ENCODE results near the gene CHST9. TPM values are rescaled to one million over a fixed set of nuclear protein-coding genes. Genes with fewer than 3 reads are reported as not detected.

CHST9 gene
- total and polyA plus RNA-seq, 2 donors (not counting 3 experiments of a cell fraction or from before 2014, with no cell fraction given): not detected

GRCh38 chr18:26908906-26909305 lies 276.2 kb downstream of the CHST9 start:
- Histone ChIP-seq H4K20me1 (replicated peaks; ENCODE audit: control insufficient read depth, extremely low read depth, insufficient read depth, low read length) (no peaks in the 10 kb centered on the region), H2AFZ (ENCODE audit: low read depth, low read length) (no peak overlapping the region), H3K9ac (replicated peaks; ENCODE audit: extremely low read depth, insufficient read depth, low read length) (no peak overlapping the region), H3K4me3 (replicated peaks in 1 of 3; ENCODE audit: insufficient read depth in 1 of 3, low read depth in 1 of 3, low read length in 3 of 3) (no peak overlapping the region), H3K36me3 (ENCODE audit: control insufficient read depth in 2 of 2, extremely low read depth in 1 of 2, insufficient read depth in 2 of 2, low read length in 2 of 2) (no peaks in the 10 kb centered on the region), H3K27me3 (ENCODE audit: control insufficient read depth in 2 of 2, insufficient read depth in 2 of 2, low read length in 2 of 2) (no peaks in the 10 kb centered on the region), H3K4me1 (ENCODE audit: control insufficient read depth, extremely low read depth, insufficient read depth, low read length) (no peaks in the 10 kb centered on the region), H3K79me2 (ENCODE audit: control insufficient read depth, insufficient read depth, low read length) (no peaks in the 10 kb centered on the region), H3K9me3 (replicated peaks; ENCODE audit: control insufficient read depth, insufficient read depth, low read length) (no peaks in the 10 kb centered on the region), H3K27ac (ENCODE audit: insufficient read depth, low read depth, low read length) (no peak overlapping the region), H3K4me2 (ENCODE audit: insufficient read depth, low read length) (no peak overlapping the region), H3K9me1 (replicated peaks; ENCODE audit: control insufficient read depth, extremely low read depth, insufficient read depth, low read length) (no peaks in the 10 kb centered on the region)
- no peak for FAIRE-seq
- POLR2A ChIA-PET: no interaction called here
- TF ChIP-seq MAX (IDR thresholded peaks at IDR 0.05; ENCODE audit: insufficient read depth, insufficient read length) (no peak), POLR2AphosphoS5 (IDR thresholded peaks at IDR 0.05; ENCODE audit: insufficient read depth, low read depth, low read length) (no peak), POLR2A (IDR thresholded peaks at IDR 0.05; ENCODE audit: low read depth, low read length) (no peak), FOS (IDR thresholded peaks at IDR 0.05; ENCODE audit: borderline replicate concordance, insufficient read depth, low read length) (no peak), EZH2 (IDR thresholded peaks at IDR 0.05; ENCODE audit: borderline replicate concordance, low read depth, low read length, severe bottlenecking) (no peak), MYC (IDR thresholded peaks at IDR 0.05; ENCODE audit: low read depth, low read length) (no peak), CTCF (IDR thresholded peaks at IDR 0.05; ENCODE audit: extremely low read depth in 1 of 2, insufficient read depth in 1 of 2, low read depth in 1 of 2, low read length in 2 of 2) (no peak), GATA2 (IDR thresholded peaks at IDR 0.05; ENCODE audit: insufficient read depth, insufficient read length, low read depth, low read length) (no peak), JUN (IDR thresholded peaks at IDR 0.05; ENCODE audit: borderline replicate concordance, insufficient read depth, insufficient read length, low read depth) (no peak)
- intact Hi-C loops (cut with micrococcal nuclease) (no loop called here), dilution Hi-C loops (cut with MboI; ENCODE audit: extremely low pct_ligation_motif_present, low sequenced_read_pairs) (no loop called here)
- CTCF ChIA-PET: no interaction called here
- DNase-seq (ENCODE audit: low read depth, low spot score): no peak
- BruUV-seq (replicated peaks): no TSS peak

All from endothelial cell of umbilical vein (primary cell).